Endothelial cell of umbilical vein (primary cell): Measurements from ENCODE around the gene PLA2G2A. TPM values are rescaled to one million over a fixed set of nuclear protein-coding genes. Genes with fewer than 3 reads are reported as not detected.

Experiments used
- BruUV-seq: library from RNA; stranded (reverse); fragments of 400-500 nt; replicated peaks from 2 replicates; lab custom pipeline; 2021; lab: Mats Ljungman, UMichigan
- CTCF ChIA-PET: fragments of 300-600, 350-600 bp; sonication (Branson Sonifier 250); formaldehyde crosslinking; loops from one replicate; lab custom pipeline; 2021; ENCODE audit warnings: antibody characterized with exemption, inconsistent platforms; lab: Charles Lee
- POLR2A ChIA-PET: fragments of 300-600, 350-600 bp; sonication (Branson Sonifier 250); formaldehyde crosslinking; loops from one replicate; lab custom pipeline; 2021; ENCODE audit warnings: antibody characterized with exemption, inconsistent platforms; lab: Charles Lee
- DNase-seq: peaks from one replicate; pipeline ENCODE4 v3.0.0-alpha.2; 2011; ENCODE audit warnings: low read depth, low spot score
- FAIRE-seq: peaks from 2 replicates; lab custom pipeline; 2011; peaks lifted over from hg19 to GRCh38; lab: Jason Lieb, UNC
- H2AFZ ChIP-seq: 2 replicates; pipeline ENCODE4 v1.6.0; 2012; ENCODE audit warnings: low read depth, low read length, control low read depth, inconsistent platforms
- H3K27ac ChIP-seq: 2 replicates; pipeline ENCODE4 v1.5.1; 2011; ENCODE audit warnings: low read depth, mild to moderate bottlenecking, control low read depth, low read length, moderate library complexity; ENCODE audit not compliant: insufficient read depth
- H3K27me3 ChIP-seq, 2 experiments: 2 replicates each; pipeline versions ENCODE4 v1.6.0 to v1.6.1; 2011; ENCODE audit warnings: low read length in 2 of 2, mixed read lengths in 1 of 2; ENCODE audit not compliant: control insufficient read depth in 2 of 2, insufficient read depth in 2 of 2
- H3K36me3 ChIP-seq, 2 experiments: 2 replicates in 1 of 2; 3 replicates in 1 of 2; pipeline ENCODE4 v1.5.1; 2011; ENCODE audit warnings: low read length in 2 of 2, mild to moderate bottlenecking in 1 of 2, moderate library complexity in 1 of 2; ENCODE audit not compliant: control insufficient read depth in 2 of 2, insufficient read depth in 2 of 2; ENCODE audit errors: extremely low read depth in 1 of 2
- H3K4me1 ChIP-seq: 3 replicates; pipeline ENCODE4 v1.5.1; 2011; ENCODE audit warnings: mild to moderate bottlenecking, low read length; ENCODE audit not compliant: control insufficient read depth, insufficient read depth; ENCODE audit errors: extremely low read depth
- H3K4me2 ChIP-seq: 2 replicates; pipeline ENCODE4 v1.6.1; 2011; ENCODE audit warnings: low read length, control low read depth, mixed read lengths; ENCODE audit not compliant: insufficient read depth
- H3K4me3 ChIP-seq, 3 experiments: fragments of 200-600 bp in 1 of 3; sonication (generic), shearing (Covaris generic) in 1 of 3; replicated peaks in 1 of 3; 2 replicates each; pipeline ENCODE4 v1.5.1; 2011 to 2016; ENCODE audit warnings: control low read depth in 3 of 3, low read length in 3 of 3, mild to moderate bottlenecking in 2 of 3, inconsistent platforms in 1 of 3, low read depth in 1 of 3, moderate library complexity in 1 of 3; ENCODE audit not compliant: insufficient read depth in 1 of 3
- H3K79me2 ChIP-seq: 2 replicates; pipeline ENCODE4 v1.6.0; 2012; ENCODE audit warnings: low read length, inconsistent platforms; ENCODE audit not compliant: control insufficient read depth, insufficient read depth
- H3K9ac ChIP-seq: replicated peaks from 2 replicates; pipeline ENCODE3; 2011; ENCODE audit warnings: low read length, control low read depth; ENCODE audit not compliant: insufficient read depth; ENCODE audit errors: extremely low read depth
- H3K9me1 ChIP-seq: replicated peaks from 3 replicates; pipeline ENCODE4 v1.6.0; 2011; ENCODE audit warnings: mild to moderate bottlenecking, low read length; ENCODE audit not compliant: control insufficient read depth, insufficient read depth; ENCODE audit errors: extremely low read depth
- H3K9me3 ChIP-seq: replicated peaks from 2 replicates; pipeline ENCODE4 v1.5.1; 2012; ENCODE audit warnings: low read length, inconsistent platforms; ENCODE audit not compliant: control insufficient read depth, insufficient read depth
- H4K20me1 ChIP-seq: replicated peaks from 2 replicates; pipeline ENCODE3; 2011; ENCODE audit warnings: mild to moderate bottlenecking, low read length; ENCODE audit not compliant: control insufficient read depth, insufficient read depth; ENCODE audit errors: extremely low read depth
- EZH2 ChIP-seq: IDR thresholded peaks from 2 replicates; pipeline ENCODE4 v1.6.1; 2012; ENCODE audit warnings: borderline replicate concordance, low read depth, mild to moderate bottlenecking, moderate library complexity, low read length, inconsistent platforms; ENCODE audit not compliant: severe bottlenecking
- FOS ChIP-seq: IDR thresholded peaks from 2 replicates; pipeline ENCODE4 v1.6.1; 2011; ENCODE audit warnings: mild to moderate bottlenecking, low read length, moderate library complexity, borderline replicate concordance; ENCODE audit not compliant: insufficient read depth
- GATA2 ChIP-seq: IDR thresholded peaks from 2 replicates; pipeline ENCODE4 v1.7.0; 2011; ENCODE audit warnings: low read depth, mild to moderate bottlenecking, moderate library complexity, mixed read lengths, low read length; ENCODE audit not compliant: insufficient read length, insufficient read depth
- JUN ChIP-seq: IDR thresholded peaks from 2 replicates; pipeline ENCODE4 v1.6.1; 2011; ENCODE audit warnings: borderline replicate concordance, low read depth; ENCODE audit not compliant: insufficient read length, insufficient read depth
- MYC ChIP-seq: IDR thresholded peaks from one replicate; pipeline ENCODE4 v1.6.1; 2011; ENCODE audit warnings: mild to moderate bottlenecking, low read depth, low read length
- POLR2A ChIP-seq: IDR thresholded peaks from 2 replicates; pipeline ENCODE4 v1.6.1; 2012; ENCODE audit warnings: low read depth, mild to moderate bottlenecking, control low read depth, low read length
- POLR2AphosphoS5 ChIP-seq: IDR thresholded peaks from 2 replicates; pipeline ENCODE4 v1.6.1; 2012; ENCODE audit warnings: low read depth, mild to moderate bottlenecking, control low read depth, low read length, moderate library complexity; ENCODE audit not compliant: insufficient read depth
- dilution Hi-C: fragments of 300-500 bp; cut with MboI; formaldehyde crosslinking; loops from one replicate; pipeline ENCODE4 v1.15.0; 2019; ENCODE audit warnings: low sequenced_read_pairs; ENCODE audit not compliant: extremely low pct_ligation_motif_present
- intact Hi-C: fragments of 100-400 bp; cut with micrococcal nuclease; formaldehyde crosslinking; loops from one replicate; pipeline ENCODE4 v1.10.0; 2022
- polyA plus RNA-seq, 4 experiments: library from polyadenylated mRNA; depleted of rRNA in 3 of 4; stranded (reverse) in 3 of 4; unstranded in 1 of 4; fragments of >200 nt; gene quantifications; 2 replicates each; pipeline versions ENCODE4 v1.2.1 to v1.2.3, GENCODE V29; 2011 to 2012; ENCODE audit warnings: missing spikeins in 1 of 4
- total RNA-seq: library from RNA; stranded (reverse); gene quantifications from 2 replicates; pipeline ENCODE4 v1.2.3, GENCODE V29; 2021
- TF ChIP-seq, protein P1 (sequence below): IDR thresholded peaks from 2 replicates; pipeline ENCODE4 v1.6.1; 2011; ENCODE audit not compliant: insufficient read depth, insufficient read length
- TF ChIP-seq, protein P2 (sequence below), 2 donors: IDR thresholded peaks; 1 replicate in 1 of 2; 2 replicates in 1 of 2; pipeline ENCODE4 v1.5.1; 2011; ENCODE audit warnings: low read length in 2 of 2, mild to moderate bottlenecking in 2 of 2, moderate library complexity in 2 of 2, control low read depth in 1 of 2, inconsistent platforms in 1 of 2, low read depth in 1 of 2; ENCODE audit not compliant: insufficient read depth in 1 of 2; ENCODE audit errors: extremely low read depth in 1 of 2

Gene PLA2G2A
- total and polyA plus RNA-seq, 2 donors (not counting 3 experiments of a cell fraction or from before 2014, with no cell fraction given) = not detected

DNA sequence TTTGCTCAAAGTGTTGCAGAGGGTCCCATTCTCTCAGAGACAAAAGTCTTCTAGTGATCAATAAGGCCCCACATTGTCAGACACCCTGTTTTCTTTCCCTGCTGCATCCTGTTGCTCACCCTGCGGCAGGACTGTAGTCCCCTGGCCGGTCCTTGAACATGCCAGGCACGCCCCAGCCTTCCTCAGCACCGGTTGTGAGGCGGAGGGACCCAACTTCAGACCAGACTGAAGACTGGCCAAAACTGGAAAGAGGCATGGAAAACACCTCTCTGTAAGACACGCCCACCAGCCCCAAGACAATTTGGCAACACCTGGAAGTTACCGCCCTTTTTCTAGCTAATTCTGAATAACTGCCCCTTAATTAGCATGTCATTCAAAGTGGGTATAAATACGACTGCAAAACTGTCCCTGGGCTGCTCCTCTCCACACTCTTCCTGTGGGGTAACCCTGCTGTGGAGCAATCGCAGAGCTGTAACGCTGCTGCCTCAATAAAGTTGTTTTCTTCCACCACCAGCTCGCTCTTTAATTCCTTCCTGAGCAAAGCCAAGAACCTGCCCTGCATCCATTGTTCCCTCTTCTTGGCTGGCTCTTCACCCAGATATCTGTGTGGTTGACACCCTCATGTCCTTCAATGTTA lies 23.8 kb downstream of the PLA2G2A start:
- Histone ChIP-seq H4K20me1 (no peaks in the 10 kb centered on the region), H3K9ac (no peak overlapping the region), H3K9me3 (no peaks in the 10 kb centered on the region), H3K36me3 (no peaks in the 10 kb centered on the region), H3K4me1 (no peaks in the 10 kb centered on the region), H3K4me3 (no peak overlapping the region), H3K27me3 (peaks cover 0 to 3% of the 10 kb centered on the region in 2 experiments), H2AFZ (no peak overlapping the region), H3K79me2 (no peaks in the 10 kb centered on the region), H3K4me2 (no peak overlapping the region), H3K27ac (no peak overlapping the region), H3K9me1 (no peaks in the 10 kb centered on the region)
- DNase-seq = no peak
- BruUV-seq = no TSS peak
- dilution Hi-C loops = no loop called here
- no peak for FAIRE-seq
- POLR2A ChIA-PET = no interaction called here
- no peak for TF ChIP-seq GATA2
- no peak for TF ChIP-seq JUN
- TF ChIP-seq POLR2A = no peak
- TF ChIP-seq EZH2 = no peak
- no peak for TF ChIP-seq POLR2AphosphoS5
- TF ChIP-seq, protein P1, sequence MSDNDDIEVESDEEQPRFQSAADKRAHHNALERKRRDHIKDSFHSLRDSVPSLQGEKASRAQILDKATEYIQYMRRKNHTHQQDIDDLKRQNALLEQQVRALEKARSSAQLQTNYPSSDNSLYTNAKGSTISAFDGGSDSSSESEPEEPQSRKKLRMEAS = no peak
- TF ChIP-seq, protein P2, sequence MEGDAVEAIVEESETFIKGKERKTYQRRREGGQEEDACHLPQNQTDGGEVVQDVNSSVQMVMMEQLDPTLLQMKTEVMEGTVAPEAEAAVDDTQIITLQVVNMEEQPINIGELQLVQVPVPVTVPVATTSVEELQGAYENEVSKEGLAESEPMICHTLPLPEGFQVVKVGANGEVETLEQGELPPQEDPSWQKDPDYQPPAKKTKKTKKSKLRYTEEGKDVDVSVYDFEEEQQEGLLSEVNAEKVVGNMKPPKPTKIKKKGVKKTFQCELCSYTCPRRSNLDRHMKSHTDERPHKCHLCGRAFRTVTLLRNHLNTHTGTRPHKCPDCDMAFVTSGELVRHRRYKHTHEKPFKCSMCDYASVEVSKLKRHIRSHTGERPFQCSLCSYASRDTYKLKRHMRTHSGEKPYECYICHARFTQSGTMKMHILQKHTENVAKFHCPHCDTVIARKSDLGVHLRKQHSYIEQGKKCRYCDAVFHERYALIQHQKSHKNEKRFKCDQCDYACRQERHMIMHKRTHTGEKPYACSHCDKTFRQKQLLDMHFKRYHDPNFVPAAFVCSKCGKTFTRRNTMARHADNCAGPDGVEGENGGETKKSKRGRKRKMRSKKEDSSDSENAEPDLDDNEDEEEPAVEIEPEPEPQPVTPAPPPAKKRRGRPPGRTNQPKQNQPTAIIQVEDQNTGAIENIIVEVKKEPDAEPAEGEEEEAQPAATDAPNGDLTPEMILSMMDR (IDR thresholded peaks at IDR 0.05; ENCODE audit: extremely low read depth in 1 of 2, insufficient read depth in 1 of 2, low read depth in 1 of 2, low read length in 2 of 2) = no peak
- TF ChIP-seq MYC = no peak
- no peak for TF ChIP-seq FOS
- intact Hi-C loops = no loop called here
- CTCF ChIA-PET = no interaction called here
